Activated naive CD4-positive, alpha-beta T cell treated with anti-CD3 and anti-CD28 coated beads, Interleukin-2, amount 50 U/mL, for 72 hours (primary cell): ENCODE measurements around the gene CLDN11. TPM values are rescaled to one million over a fixed set of nuclear protein-coding genes. Genes with fewer than 3 reads are reported as not detected.
A peak's percentile ranks its signal among the peaks of the same experiment; 100 is the strongest.

Experiments
- ATAC-seq, 2 donors: fragments of 150-1000 bp; cut with Tn5 transposase; 2 replicates each; pipeline ENCODE4 v1.10.0; 2021; ENCODE audit warnings: mild to moderate bottlenecking in 2 of 2, moderate library complexity in 2 of 2
- DNase-seq, 2 donors: peaks; one replicate each; pipeline ENCODE4 v3.0.0; 2021 to 2022; ENCODE audit warnings: low spot score in 2 of 2
- H3K27ac Mint-ChIP-seq, 2 donors: one replicate each; pipeline ENCODE4 v1.8.0; 2022; ENCODE audit warnings: mild to moderate bottlenecking in 2 of 2, mixed read lengths in 2 of 2
- H3K36me3 Mint-ChIP-seq, 2 donors: one replicate each; pipeline ENCODE4 v1.8.0; 2022; ENCODE audit warnings: mixed read lengths in 2 of 2
- H3K9me3 Mint-ChIP-seq, 2 donors: one replicate each; pipeline ENCODE4 v1.8.0; 2022; ENCODE audit warnings: mixed read lengths in 2 of 2
- total RNA-seq, 2 donors: library from RNA; stranded (reverse); gene quantifications; one replicate each; pipeline ENCODE4 v1.2.3, GENCODE V29; 2022

The CLDN11 gene
- total RNA-seq = not detected

DNA sequence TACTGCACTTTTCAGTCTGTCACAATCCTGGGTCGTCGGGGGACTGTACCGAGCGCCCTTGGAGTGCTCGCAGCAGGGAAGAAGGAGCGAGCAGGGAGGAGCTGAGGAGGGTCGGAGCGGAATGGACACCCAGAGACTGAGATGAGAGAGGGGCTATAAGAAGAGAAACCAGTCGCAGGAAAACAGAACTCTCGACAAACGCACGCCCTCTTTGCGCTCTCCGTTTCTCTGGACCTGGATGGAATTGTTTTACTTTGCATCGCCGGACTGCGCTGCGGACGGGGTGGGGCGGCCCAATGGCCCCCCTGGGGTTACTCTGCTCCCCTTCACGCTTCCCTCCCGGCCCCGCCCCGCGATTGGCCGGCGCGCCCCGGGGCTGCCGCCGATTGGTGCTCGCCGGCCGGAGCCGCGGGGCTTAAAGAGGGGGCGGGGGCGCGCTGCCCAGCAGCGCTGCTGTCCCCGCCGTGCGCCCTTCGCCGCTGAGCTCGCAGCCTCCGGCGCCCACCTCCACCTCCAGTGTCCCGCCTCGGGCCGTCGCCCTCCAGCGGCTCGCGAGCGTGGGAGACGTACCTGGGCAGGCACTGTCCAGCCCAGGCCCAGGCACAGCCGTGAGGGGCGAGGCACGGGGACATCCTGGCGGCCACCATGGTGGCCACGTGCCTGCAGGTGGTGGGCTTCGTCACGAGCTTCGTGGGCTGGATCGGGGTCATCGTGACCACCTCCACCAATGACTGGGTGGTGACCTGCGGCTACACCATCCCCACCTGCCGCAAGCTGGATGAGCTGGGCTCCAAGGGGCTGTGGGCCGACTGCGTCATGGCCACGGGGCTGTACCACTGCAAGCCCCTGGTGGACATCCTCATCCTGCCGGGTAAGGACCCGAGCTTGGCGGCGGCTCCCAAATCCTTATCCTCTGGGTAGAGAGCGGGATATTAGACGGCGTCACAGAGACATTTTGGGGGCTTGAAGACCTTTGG is at the start of gene CLDN11:
TSS of gene CLDN11 (plus strand) at position 447 of the 977 bp plus-strand sequence. CDS start at position 646, 199 bp downstream.
- DNase-seq (no peak), ATAC-seq (peak; percentile 28 to 45)
- Mint-ChIP-seq H3K9me3 (no peaks in the 10 kb centered on the region), H3K27ac (no peak within 1 kb of the TSS), H3K36me3 (peaks cover 5 to 10% of the 10 kb centered on the region in 2 donors)

GRCh38 chr3:170368921-170369320 is 49.7 kb upstream of the CLDN11 start:
- no peak for DNase-seq
- H3K36me3 Mint-ChIP-seq = peaks cover 9 to 11% of the 10 kb centered on the region in 2 donors
- no peak for ATAC-seq
- no peak overlapping the region for H3K27ac Mint-ChIP-seq
- no peaks in the 10 kb centered on the region for H3K9me3 Mint-ChIP-seq

DNA sequence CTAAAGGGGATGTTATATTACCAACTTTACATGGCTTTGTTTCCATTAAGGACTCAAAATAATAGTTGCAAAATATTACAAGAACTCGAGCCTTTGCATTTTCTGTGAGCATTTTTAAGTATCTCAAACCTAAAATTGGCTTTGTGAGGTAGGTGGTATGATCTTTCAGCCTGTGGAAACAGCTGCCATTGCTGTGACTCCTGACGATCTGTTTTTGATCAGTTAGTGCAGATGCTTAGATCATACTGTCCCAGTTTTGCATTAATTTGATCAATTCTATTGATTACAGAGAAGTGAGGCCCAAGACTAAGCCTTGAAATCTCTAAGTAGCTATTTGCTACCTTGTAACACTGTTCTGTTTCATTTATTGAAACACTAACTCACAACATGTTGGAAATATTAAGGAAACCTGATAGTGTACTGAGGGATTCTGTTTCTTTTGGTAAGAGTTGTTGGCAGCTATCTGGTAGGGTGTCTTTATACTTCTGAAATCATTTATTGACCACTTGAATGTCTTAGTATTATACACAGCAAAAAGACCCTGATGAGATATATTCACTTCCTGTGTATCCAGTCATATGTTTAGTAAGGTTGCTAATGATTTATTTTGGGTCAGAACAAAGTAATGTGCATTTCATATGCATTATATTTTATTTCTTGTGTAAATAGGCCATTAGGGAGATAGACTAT is 46.3 kb upstream of the CLDN11 start:
- no peaks in the 10 kb centered on the region for H3K36me3 Mint-ChIP-seq
- DNase-seq (no peak), ATAC-seq (no peak)
- H3K9me3 Mint-ChIP-seq = no peaks in the 10 kb centered on the region
- no peak overlapping the region for H3K27ac Mint-ChIP-seq

GRCh38 chr3:170383567-170383966 is 35.1 kb upstream of the CLDN11 start:
- Mint-ChIP-seq H3K9me3 (no peaks in the 10 kb centered on the region), H3K27ac (no peak overlapping the region), H3K36me3 (peaks cover 6 to 16% of the 10 kb centered on the region in 2 donors)
- ATAC-seq (no peak), DNase-seq (no peak)

DNA sequence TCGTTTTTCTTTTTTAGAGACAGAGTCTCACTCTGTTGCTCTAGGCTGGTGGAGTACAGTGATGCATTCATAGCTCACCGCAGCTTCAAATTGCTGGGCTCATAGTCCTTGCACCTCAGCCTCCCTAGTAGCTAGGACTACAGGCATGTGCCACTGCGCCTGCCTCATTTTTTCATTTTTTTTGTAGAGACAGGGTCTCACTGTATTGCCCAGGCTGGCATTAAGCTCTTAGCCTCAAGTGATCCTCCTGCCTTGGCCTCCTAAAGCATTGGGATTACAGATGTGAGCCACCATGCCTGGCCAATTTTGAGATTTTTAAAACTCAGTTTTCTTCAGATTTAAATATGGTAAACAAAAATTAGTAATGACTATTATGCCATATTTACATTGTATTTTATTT is 32.2 kb upstream of the CLDN11 start:
- Mint-ChIP-seq H3K36me3 (peaks cover 6 to 12% of the 10 kb centered on the region in 2 donors), H3K27ac (no peak overlapping the region), H3K9me3 (no peaks in the 10 kb centered on the region)
- DNase-seq (no peak), ATAC-seq (no peak)

GRCh38 chr3:170387950-170388349 is 30.7 kb upstream of the CLDN11 start:
- Mint-ChIP-seq H3K27ac (no peak overlapping the region), H3K9me3 (no peaks in the 10 kb centered on the region), H3K36me3 (peaks cover 6 to 12% of the 10 kb centered on the region in 2 donors)
- no peak for DNase-seq
- no peak for ATAC-seq

GRCh38 chr3:170391108-170391507 is 27.6 kb upstream of the CLDN11 start:
- DNase-seq (no peak), ATAC-seq (no peak)
- H3K27ac Mint-ChIP-seq = no peak overlapping the region
- peaks cover 6 to 12% of the 10 kb centered on the region in 2 donors for H3K36me3 Mint-ChIP-seq
- H3K9me3 Mint-ChIP-seq = no peaks in the 10 kb centered on the region

DNA sequence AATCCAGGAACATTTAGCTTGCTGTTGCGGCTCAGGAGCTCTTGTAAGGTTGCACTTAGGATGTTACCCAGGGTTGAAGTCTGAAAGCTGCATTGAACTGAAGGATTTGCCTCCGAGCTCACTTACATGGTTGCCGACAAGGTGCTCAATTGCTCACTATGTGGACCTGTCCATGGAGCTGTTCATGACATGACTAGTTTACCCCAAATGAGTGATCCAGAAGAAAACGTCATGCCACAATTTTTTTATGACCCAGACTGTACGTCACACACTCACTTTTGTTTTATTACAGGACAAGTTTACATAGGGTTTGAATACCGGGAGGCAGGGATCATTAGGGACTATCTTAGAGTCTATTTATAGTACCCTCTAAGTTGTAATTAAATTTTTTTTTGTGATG is 21.0 kb upstream of the CLDN11 start:
- no peak overlapping the region for H3K27ac Mint-ChIP-seq
- no peaks in the 10 kb centered on the region for H3K36me3 Mint-ChIP-seq
- no peaks in the 10 kb centered on the region for H3K9me3 Mint-ChIP-seq
- DNase-seq (no peak), ATAC-seq (no peak)

- ATAC-seq = no peak
- no peak overlapping the region for H3K27ac Mint-ChIP-seq
- no peak for DNase-seq
- no peaks in the 10 kb centered on the region for H3K9me3 Mint-ChIP-seq
- H3K36me3 Mint-ChIP-seq = no peaks in the 10 kb centered on the region
These were observed 13.6 kb upstream of the CLDN11 start for GRCh38 chr3:170405101-170405500.

- ATAC-seq (no peak), DNase-seq (no peak)
- Mint-ChIP-seq H3K9me3 (no peaks in the 10 kb centered on the region), H3K27ac (peak overlapping the region in 1 of 2 donors; percentile 65), H3K36me3 (no peaks in the 10 kb centered on the region)
These were observed 8.1 kb upstream of the CLDN11 start for GRCh38 chr3:170410428-170411029.

- no peak overlapping the region for H3K27ac Mint-ChIP-seq
- H3K9me3 Mint-ChIP-seq = no peaks in the 10 kb centered on the region
- no peak for DNase-seq
- peaks cover 3% of the 10 kb centered on the region in 2 donors for H3K36me3 Mint-ChIP-seq
- no peak for ATAC-seq
These were observed 5.4 kb upstream of the CLDN11 start for GRCh38 chr3:170413291-170413690.

- Mint-ChIP-seq H3K36me3 (peaks cover 5% of the 10 kb centered on the region in 2 donors), H3K9me3 (no peaks in the 10 kb centered on the region), H3K27ac (no peak overlapping the region)
- DNase-seq (no peak), ATAC-seq (peak; percentile 36 to 69)
These were observed 4.4 kb upstream of the CLDN11 start for GRCh38 chr3:170414202-170414663.

- ATAC-seq = no peak
- DNase-seq = no peak
- no peak overlapping the region for H3K27ac Mint-ChIP-seq
- H3K9me3 Mint-ChIP-seq = no peaks in the 10 kb centered on the region
- H3K36me3 Mint-ChIP-seq = peaks cover 5% of the 10 kb centered on the region in 2 donors
These were observed 1.6 kb upstream of the CLDN11 start for GRCh38 chr3:170417090-170417489.

- no peak overlapping the region for H3K27ac Mint-ChIP-seq
- DNase-seq (no peak), ATAC-seq (peak; percentile 28)
- no peaks in the 10 kb centered on the region for H3K9me3 Mint-ChIP-seq
- H3K36me3 Mint-ChIP-seq = peaks cover 5 to 10% of the 10 kb centered on the region in 2 donors
These were observed 954 bp downstream of the CLDN11 start for GRCh38 chr3:170419557-170420087.

DNA sequence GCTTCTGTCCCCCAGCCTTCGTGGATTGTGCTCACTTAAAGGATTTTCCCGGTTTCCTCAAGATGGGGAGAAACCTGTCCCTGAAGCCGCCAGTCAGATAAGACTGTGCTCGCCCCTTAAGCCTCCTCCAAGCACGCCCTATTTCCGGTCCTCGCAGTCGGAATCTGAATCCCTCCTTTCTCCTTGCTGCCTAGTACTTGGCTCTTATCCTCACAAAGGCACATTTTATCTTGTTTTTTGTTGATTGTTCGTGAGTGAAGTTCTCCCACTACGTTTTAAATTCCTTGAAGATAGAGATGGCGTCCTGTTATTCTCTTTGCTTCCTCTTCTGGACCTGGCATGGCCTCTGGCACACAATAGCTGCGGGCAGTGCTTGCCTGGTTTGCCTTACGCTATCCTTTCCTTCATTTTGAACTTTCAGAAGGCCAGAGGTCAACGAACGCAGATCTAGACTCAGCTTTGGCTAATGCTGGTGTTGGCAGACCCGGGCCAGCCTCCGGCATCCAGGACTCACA is 1.7 kb downstream of the CLDN11 start:
- DNase-seq = no peak
- H3K36me3 Mint-ChIP-seq = peaks cover 5 to 10% of the 10 kb centered on the region in 2 donors
- H3K27ac Mint-ChIP-seq = no peak overlapping the region
- no peak for ATAC-seq
- no peaks in the 10 kb centered on the region for H3K9me3 Mint-ChIP-seq

DNA sequence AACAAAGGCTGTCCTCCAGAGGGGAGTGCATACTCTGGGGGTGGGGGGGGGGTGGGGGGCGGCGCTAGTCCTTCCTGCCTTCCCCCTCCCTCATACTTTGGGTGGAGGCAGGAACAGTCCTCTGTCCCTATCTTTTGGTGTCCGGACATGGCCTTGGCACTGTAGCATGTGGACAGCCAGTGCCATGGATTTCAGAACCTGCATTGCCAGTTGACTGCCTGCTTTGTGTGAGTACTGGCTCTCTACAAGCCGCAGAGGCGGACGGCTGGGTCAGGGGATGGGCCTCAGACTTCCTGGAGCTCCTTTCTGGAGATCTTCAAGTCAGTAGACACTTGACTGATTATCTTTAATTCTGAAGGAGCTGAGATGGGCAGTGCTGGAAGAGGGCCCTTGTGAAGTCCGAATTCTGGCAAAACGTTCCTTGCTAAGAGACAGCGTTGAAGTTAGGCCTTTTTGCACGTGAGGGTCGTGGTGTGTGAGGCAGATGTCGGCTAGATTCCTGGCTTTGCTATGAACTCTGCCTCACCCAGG is 2.5 kb downstream of the CLDN11 start:
- H3K36me3 Mint-ChIP-seq = peaks cover 5 to 10% of the 10 kb centered on the region in 2 donors
- H3K9me3 Mint-ChIP-seq = no peaks in the 10 kb centered on the region
- DNase-seq (no peak), ATAC-seq (no peak)
- H3K27ac Mint-ChIP-seq = no peak overlapping the region
